Testis (tissue), 3 donors: Measurements from ENCODE around the gene INPPL1. TPM values are rescaled to one million over a fixed set of nuclear protein-coding genes. Genes with fewer than 3 reads are reported as not detected.

ENCODE experiments used
- DNase-seq: peaks from one replicate; pipeline ENCODE4 v3.0.0-alpha.2; 2019
- H3K27ac ChIP-seq, 2 donors: fragments of 200-600 bp; sonication (generic); one replicate each; pipeline ENCODE4 v1.5.1; 2019
- H3K27me3 ChIP-seq: fragments of 200-600 bp; sonication (generic); one replicate; pipeline ENCODE4 v1.5.1; 2019
- H3K36me3 ChIP-seq: fragments of 200-600 bp; sonication (generic); one replicate; pipeline ENCODE4 v1.5.1; 2017; ENCODE audit warnings: low read depth; ENCODE audit errors: missing control alignments
- H3K4me1 ChIP-seq: fragments of 200-600 bp; sonication (generic); one replicate; pipeline ENCODE4 v1.5.1; 2019
- H3K4me3 ChIP-seq, 2 donors: fragments of 200-600 bp; sonication (generic); one replicate each; pipeline ENCODE4 v1.5.1; 2017 to 2019
- H3K9me3 ChIP-seq: fragments of 200-600 bp; sonication (generic); one replicate; pipeline ENCODE4 v1.5.1; 2017
- POLR2A ChIP-seq: fragments of 450-650 bp; IDR thresholded peaks from one replicate; pipeline ENCODE4 v1.6.1; 2017; ENCODE audit warnings: antibody characterized with exemption, mild to moderate bottlenecking, moderate library complexity
- WGBS, 2 donors: methylation state at CpG; one replicate each; pipeline ENCODE4 v1.1.5; 2018; 5-methylcytosine and 5-hydroxymethylcytosine counted together
- intact Hi-C: fragments of 100-400 bp; cut with DNase I; formaldehyde crosslinking; loops from one replicate; pipeline ENCODE4 v1.15.1; 2023; ENCODE audit warnings: low total_unique reads
- polyA plus RNA-seq: library from polyadenylated mRNA; stranded (reverse); fragments of 350-450 nt; fragmentation: Illumina TruSeq; extraction: RNeasy Lipid Tissue Mini Kit (QIAGEN cat#74804); gene quantifications from one replicate; pipeline ENCODE4 v1.2.3, GENCODE V29; 2014; ENCODE audit warnings: low read depth, low replicate concordance; ENCODE audit not compliant: insufficient read depth
- total RNA-seq, 2 donors: library from RNA; depleted of rRNA; stranded (reverse); fragments of >200 nt; gene quantifications; one replicate each; pipeline ENCODE4 v1.2.3, GENCODE V29; 2016
- TF ChIP-seq, protein P1 (sequence below), 3 experiments: fragments of 450-650 bp in 2 of 3; fragments of 200-600 bp in 1 of 3; sonication (generic) in 1 of 3; IDR thresholded peaks; one replicate each; pipeline ENCODE4 v1.5.1; 2016 to 2019; ENCODE audit warnings: antibody characterized with exemption in 3 of 3, mild to moderate bottlenecking in 2 of 3, moderate library complexity in 1 of 3

Gene INPPL1
- total and polyA plus RNA-seq, 3 donors from 2014 or later: 48.1 to 132 (median 120) TPM

DNA sequence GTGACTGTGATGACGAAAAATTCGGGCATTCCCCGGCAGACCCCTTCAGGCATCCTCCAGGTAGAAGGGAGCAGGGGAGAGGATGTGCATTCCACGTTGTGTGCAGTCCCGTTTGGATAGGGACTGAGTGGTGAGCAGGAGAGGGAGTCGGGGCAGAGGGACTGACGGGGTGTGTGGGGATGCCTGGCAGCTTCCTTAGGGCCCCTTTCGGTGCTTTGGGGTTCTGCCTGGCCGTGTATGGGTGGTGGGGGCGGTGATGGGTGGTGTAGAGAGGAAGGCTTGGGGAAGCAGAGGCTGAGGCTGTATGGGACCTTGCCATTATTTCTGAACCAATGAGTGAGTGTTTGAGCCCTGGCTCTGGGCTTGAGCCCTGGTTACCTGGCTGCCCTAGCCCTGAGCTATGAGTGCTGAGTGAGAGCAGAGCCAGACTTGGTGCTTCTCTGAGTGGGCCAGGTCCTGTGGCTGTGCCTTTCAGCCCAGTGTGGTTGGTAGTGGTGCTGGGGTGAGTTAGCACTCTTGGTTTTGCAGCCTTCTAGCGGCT lies 914 bp downstream of the INPPL1 start:
- Histone ChIP-seq H3K4me1 (peaks cover 17% of the 10 kb centered on the region), H3K4me3 (peak overlapping the region; percentile 80 to 88), H3K36me3 (no peaks in the 10 kb centered on the region), H3K27ac (peak overlapping the region; percentile 21 to 96), H3K27me3 (no peaks in the 10 kb centered on the region), H3K9me3 (no peaks in the 10 kb centered on the region)
- WGBS, 2 donors: 17 to 28% methylated on average over 11 of the region's 11 CpGs
- TF ChIP-seq, protein P1, sequence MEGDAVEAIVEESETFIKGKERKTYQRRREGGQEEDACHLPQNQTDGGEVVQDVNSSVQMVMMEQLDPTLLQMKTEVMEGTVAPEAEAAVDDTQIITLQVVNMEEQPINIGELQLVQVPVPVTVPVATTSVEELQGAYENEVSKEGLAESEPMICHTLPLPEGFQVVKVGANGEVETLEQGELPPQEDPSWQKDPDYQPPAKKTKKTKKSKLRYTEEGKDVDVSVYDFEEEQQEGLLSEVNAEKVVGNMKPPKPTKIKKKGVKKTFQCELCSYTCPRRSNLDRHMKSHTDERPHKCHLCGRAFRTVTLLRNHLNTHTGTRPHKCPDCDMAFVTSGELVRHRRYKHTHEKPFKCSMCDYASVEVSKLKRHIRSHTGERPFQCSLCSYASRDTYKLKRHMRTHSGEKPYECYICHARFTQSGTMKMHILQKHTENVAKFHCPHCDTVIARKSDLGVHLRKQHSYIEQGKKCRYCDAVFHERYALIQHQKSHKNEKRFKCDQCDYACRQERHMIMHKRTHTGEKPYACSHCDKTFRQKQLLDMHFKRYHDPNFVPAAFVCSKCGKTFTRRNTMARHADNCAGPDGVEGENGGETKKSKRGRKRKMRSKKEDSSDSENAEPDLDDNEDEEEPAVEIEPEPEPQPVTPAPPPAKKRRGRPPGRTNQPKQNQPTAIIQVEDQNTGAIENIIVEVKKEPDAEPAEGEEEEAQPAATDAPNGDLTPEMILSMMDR (IDR thresholded peaks at IDR 0.05): no peak
- TF ChIP-seq POLR2A: no peak
- intact Hi-C loops: no loop called here
- peak; percentile 16 for DNase-seq

DNA sequence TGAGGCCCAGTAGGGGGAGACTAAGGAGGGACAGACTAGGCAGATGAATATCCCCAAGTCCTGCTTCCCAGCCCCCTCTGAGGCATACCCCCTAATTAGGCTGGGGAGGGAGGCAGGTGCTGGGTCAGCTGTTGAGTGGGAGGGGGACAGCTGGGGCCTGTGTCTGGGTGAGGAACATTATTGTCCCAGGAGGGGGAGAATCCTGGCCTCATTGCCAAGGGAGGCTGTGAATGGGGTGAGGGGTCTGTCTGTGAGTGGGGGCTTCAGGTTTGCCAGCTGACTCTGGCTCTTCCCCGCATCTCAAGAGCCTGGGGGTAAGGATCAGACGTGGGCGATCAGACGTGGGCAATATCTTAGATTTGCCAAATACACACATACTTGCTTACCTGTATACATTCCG lies 2.1 kb downstream of the INPPL1 start:
- WGBS, 2 donors: 85 to 92% methylated on average over 5 of the region's 5 CpGs
- H3K4me3 ChIP-seq: no peak overlapping the region
- no peaks in the 10 kb centered on the region for H3K27me3 ChIP-seq
- intact Hi-C loops: no loop called here
- H3K4me1 ChIP-seq: peaks cover 17% of the 10 kb centered on the region
- DNase-seq: peak; percentile 11
- no peak overlapping the region for H3K27ac ChIP-seq
- no peak for TF ChIP-seq POLR2A
- TF ChIP-seq, protein P1 (IDR thresholded peaks at IDR 0.05): no peak
- H3K9me3 ChIP-seq: no peaks in the 10 kb centered on the region
- H3K36me3 ChIP-seq: no peaks in the 10 kb centered on the region

DNA sequence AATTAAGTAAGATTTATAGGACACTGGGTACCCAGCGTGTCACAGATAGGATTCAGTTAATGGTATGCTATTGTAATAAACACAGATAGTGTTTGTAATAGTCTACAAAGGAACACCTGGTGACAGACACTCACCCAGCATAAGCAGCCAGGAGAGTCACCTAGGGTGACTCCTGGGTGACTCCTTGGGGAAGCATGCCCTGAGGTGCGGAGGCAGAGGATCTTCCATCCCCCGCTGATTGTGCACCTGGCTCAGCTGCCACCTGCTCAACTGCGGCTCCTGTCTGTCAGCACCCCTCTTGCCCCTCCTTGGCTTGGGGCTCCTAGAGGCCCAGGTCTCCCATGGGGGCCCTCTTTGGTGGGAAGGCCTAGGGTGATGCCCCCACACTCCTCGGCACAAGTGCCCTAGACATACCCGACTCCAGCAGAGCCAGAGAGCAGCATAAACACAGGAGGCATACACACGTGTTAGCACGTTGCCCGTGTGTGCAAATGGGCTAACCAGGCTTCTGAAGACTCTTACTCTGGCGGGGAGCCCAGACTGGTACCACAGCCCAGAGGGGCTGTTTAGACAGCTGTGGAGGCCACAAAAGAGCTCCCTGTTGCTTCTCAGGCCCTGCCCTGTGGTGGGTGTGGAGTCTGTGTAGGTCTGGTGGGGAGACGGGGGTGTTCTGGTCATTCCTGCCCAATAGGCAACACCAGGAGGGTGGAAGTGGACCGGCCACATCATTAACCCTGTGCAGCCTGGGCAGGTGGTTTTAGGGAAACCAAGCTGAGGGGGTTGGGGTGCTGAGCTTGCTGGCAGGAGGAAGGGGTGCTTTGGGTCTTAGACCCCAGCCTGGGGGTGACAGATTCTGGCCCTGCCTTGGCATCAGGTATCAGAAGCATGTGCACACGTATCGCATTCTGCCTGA lies 3.0 kb downstream of the INPPL1 start:
- Histone ChIP-seq H3K36me3 (no peaks in the 10 kb centered on the region), H3K4me3 (no peak overlapping the region), H3K9me3 (no peaks in the 10 kb centered on the region), H3K27ac (no peak overlapping the region), H3K27me3 (no peaks in the 10 kb centered on the region), H3K4me1 (peaks cover 10% of the 10 kb centered on the region)
- TF ChIP-seq POLR2A: no peak
- TF ChIP-seq, protein P1 (IDR thresholded peaks at IDR 0.05): no peak
- WGBS, 2 donors: 81 to 87% methylated on average over 3 to 14 of the region's 14 CpGs
- intact Hi-C loops: no loop called here
- peak; percentile 10 for DNase-seq

DNA sequence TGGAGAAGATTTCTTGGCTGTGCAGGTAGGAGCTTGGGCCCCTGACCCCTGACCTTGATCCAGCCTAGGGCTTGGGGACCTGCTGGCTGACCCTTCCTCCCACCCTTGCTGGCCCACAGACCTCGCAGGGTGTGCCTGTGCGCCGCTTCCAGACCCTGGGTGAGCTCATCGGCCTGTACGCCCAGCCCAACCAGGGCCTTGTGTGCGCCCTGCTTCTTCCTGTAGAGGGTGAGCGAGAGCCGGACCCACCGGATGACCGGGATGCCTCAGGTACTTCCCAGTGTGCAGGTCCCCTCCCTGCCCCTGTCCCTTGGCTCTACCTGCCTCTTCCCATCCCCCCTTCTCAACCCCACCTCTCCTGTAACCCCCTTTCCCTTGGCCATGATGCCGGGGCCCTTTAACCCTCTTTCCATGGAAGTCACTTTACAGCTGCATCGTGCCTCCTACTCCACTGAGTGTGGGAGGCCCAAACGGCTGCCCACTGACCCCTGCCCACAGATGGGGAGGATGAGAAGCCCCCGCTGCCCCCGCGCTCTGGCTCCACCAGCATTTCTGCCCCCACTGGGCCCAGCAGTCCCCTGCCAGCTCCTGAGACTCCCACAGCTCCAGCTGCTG lies 3.8 kb downstream of the INPPL1 start:
- Histone ChIP-seq H3K9me3 (no peaks in the 10 kb centered on the region), H3K27me3 (no peaks in the 10 kb centered on the region), H3K4me3 (no peak overlapping the region), H3K36me3 (no peaks in the 10 kb centered on the region), H3K4me1 (peaks cover 8% of the 10 kb centered on the region), H3K27ac (no peak overlapping the region)
- peak; percentile 13 for DNase-seq
- WGBS, 2 donors: 82 to 84% methylated on average over 11 to 16 of the region's 16 CpGs
- intact Hi-C loops: no loop called here
- TF ChIP-seq POLR2A: no peak
- TF ChIP-seq, protein P1 (IDR thresholded peaks at IDR 0.05): no peak
